Common myeloid progenitor, CD34-positive (primary cell): Measurements from ENCODE around the gene B3GNT7.

ENCODE experiments used
- CTCF ChIA-PET: fragments of 350-600 bp; sonication (Branson Sonifier 250); formaldehyde crosslinking; loops from one replicate; lab custom pipeline; 2021; ENCODE audit warnings: antibody characterized with exemption; lab: Charles Lee
- POLR2A ChIA-PET: fragments of 350-600 bp; sonication (Branson Sonifier 250); formaldehyde crosslinking; loops from one replicate; lab custom pipeline; 2021; ENCODE audit warnings: antibody characterized with exemption; lab: Charles Lee
- DNase-seq, 3 donors: peaks; one replicate each; pipeline versions ENCODE4 v3.0.0 to v3.0.0-alpha.2; 2013
- H3K27ac ChIP-seq, 2 experiments: 1 replicate in 1 of 2; 2 replicates in 1 of 2; pipeline ENCODE4 v1.7.0; 2013; ENCODE audit warnings: inconsistent platforms in 2 of 2, low read length in 2 of 2, mild to moderate bottlenecking in 2 of 2, low read depth in 1 of 2, moderate library complexity in 1 of 2; ENCODE audit not compliant: severe bottlenecking in 2 of 2, insufficient read depth in 1 of 2, poor library complexity in 1 of 2
- H3K27me3 ChIP-seq, 5 experiments: replicated peaks in 2 of 5; 1 replicate in 3 of 5; 2 replicates in 2 of 5; pipeline versions ENCODE4 v1.6.1 to v1.7.0; 2013; ENCODE audit warnings: low read length in 4 of 5, mild to moderate bottlenecking in 2 of 5, moderate library complexity in 2 of 5, inconsistent platforms in 1 of 5; ENCODE audit not compliant: insufficient read depth in 5 of 5, control insufficient read depth in 4 of 5
- H3K36me3 ChIP-seq, 4 experiments: 1 replicate in 2 of 4; 2 replicates in 2 of 4; pipeline versions ENCODE4 v1.6.1 to v1.7.0; 2013; ENCODE audit warnings: low read length in 3 of 4, control low read depth in 1 of 4, mild to moderate bottlenecking in 1 of 4; ENCODE audit not compliant: control insufficient read depth in 4 of 4, insufficient read depth in 4 of 4
- H3K4me1 ChIP-seq, 4 experiments: 1 replicate in 3 of 4; 2 replicates in 1 of 4; pipeline versions ENCODE4 v1.6.1 to v1.7.1; 2013; ENCODE audit warnings: low read length in 3 of 4, mild to moderate bottlenecking in 3 of 4, control low read depth in 1 of 4, inconsistent platforms in 1 of 4, moderate library complexity in 1 of 4; ENCODE audit not compliant: control insufficient read depth in 4 of 4, insufficient read depth in 4 of 4; ENCODE audit errors: control extremely low read depth in 1 of 4
- H3K4me3 ChIP-seq, 7 experiments: 1 replicate in 4 of 7; 2 replicates in 3 of 7; pipeline versions ENCODE4 v1.5.1 to v1.7.0; 2013; ENCODE audit warnings: mild to moderate bottlenecking in 7 of 7, low read length in 6 of 7, moderate library complexity in 6 of 7, inconsistent platforms in 2 of 7, low read depth in 2 of 7, control low read depth in 1 of 7; ENCODE audit not compliant: insufficient read depth in 4 of 7, control insufficient read depth in 1 of 7; ENCODE audit errors: extremely low read depth in 1 of 7
- H3K9me3 ChIP-seq, 5 experiments: 1 replicate in 4 of 5; 2 replicates in 1 of 5; pipeline versions ENCODE4 v1.6.1 to v1.7.1; 2013; ENCODE audit warnings: low read length in 4 of 5, mild to moderate bottlenecking in 2 of 5, inconsistent platforms in 1 of 5, low read depth in 1 of 5, moderate library complexity in 1 of 5; ENCODE audit not compliant: control insufficient read depth in 4 of 5, insufficient read depth in 2 of 5; ENCODE audit errors: control extremely low read depth in 1 of 5
- WGBS: methylation state at CpG from one replicate; pipeline ENCODE4 v1.1.5; 2013; ENCODE audit not compliant: insufficient coverage; 5-methylcytosine and 5-hydroxymethylcytosine counted together

B3GNT7 gene

GRCh38 chr2:231390667-231391066 lies 4.8 kb upstream of the B3GNT7 start:
- 44% methylated on average over 8 of the region's 8 CpGs for WGBS
- CTCF ChIA-PET = interaction anchor here (3.4 kb wide), 1 partner anchor 16 kb away, joined by 17 read pairs; no protein-coding TSS in a partner anchor

GRCh38 chr2:231391981-231392380 lies 3.5 kb upstream of the B3GNT7 start:
- Histone ChIP-seq H3K27me3 (peaks cover 0 to 19% (median 6%) of the 10 kb centered on the region in 5 experiments), H3K36me3 (no peaks in the 10 kb centered on the region), H3K4me1 (peaks cover 6 to 58% (median 50%) of the 10 kb centered on the region in 4 experiments), H3K27ac (no peak overlapping the region), H3K4me3 (no peak overlapping the region), H3K9me3 (no peaks in the 10 kb centered on the region)
- ChIA-PET POLR2A (no interaction called here), CTCF (interaction anchor here (1.0 to 3.5 kb wide), 4 partner anchors 11 to 95 kb away, joined by 3 to 15 read pairs (median 8); no protein-coding TSS in a partner anchor)
- peak in 2 of 3 donors; percentile 57 to 69 for DNase-seq
- WGBS = 79% methylated on average over 7 of the region's 7 CpGs

More at GRCh38 chr2:231390667-231391066, 4.8 kb upstream of the B3GNT7 start:
- peak in 1 of 3 donors; percentile 37 for DNase-seq
- Histone ChIP-seq H3K27ac (no peak overlapping the region), H3K4me1 (peaks cover 6 to 58% (median 44%) of the 10 kb centered on the region in 4 experiments), H3K27me3 (peaks cover 0 to 8% (median 6%) of the 10 kb centered on the region in 5 experiments), H3K9me3 (peaks cover 0 to 2% (median under 1%) of the 10 kb centered on the region in 5 experiments), H3K36me3 (no peaks in the 10 kb centered on the region), H3K4me3 (no peak overlapping the region)
- POLR2A ChIA-PET = no interaction called here

- POLR2A ChIA-PET = no interaction called here
- H3K4me1 ChIP-seq = peaks cover 6 to 58% (median 50%) of the 10 kb centered on the region in 4 experiments
- no peak overlapping the region for H3K27ac ChIP-seq
- peaks cover 0 to 19% (median 6%) of the 10 kb centered on the region in 5 experiments for H3K27me3 ChIP-seq
- no peak for DNase-seq
- H3K4me3 ChIP-seq = no peak overlapping the region
- no peaks in the 10 kb centered on the region for H3K9me3 ChIP-seq
- CTCF ChIA-PET = interaction anchor here (0.9 to 3.5 kb wide), 11 partner anchors 9 to 343 kb away, joined by 3 to 15 read pairs (median 4); no protein-coding TSS in a partner anchor
- WGBS = 98% methylated on average over 13 of the region's 14 CpGs
- H3K36me3 ChIP-seq = no peaks in the 10 kb centered on the region
Observed at GRCh38 chr2:231392431-231393148, 2.9 kb upstream of the B3GNT7 start.

- H3K4me3 ChIP-seq = peak overlapping the region in 1 of 7 experiments; percentile 11
- ChIA-PET POLR2A (interaction anchor here (0.6 kb wide), 1 partner anchor 252 kb away, joined by 8 read pairs; no protein-coding TSS in a partner anchor), CTCF (interaction anchor here (0.6 to 3.5 kb wide), 18 partner anchors 8 to 344 kb away, joined by 3 to 15 read pairs (median 4); no protein-coding TSS in a partner anchor)
- DNase-seq = peak; percentile 45 to 56 (median 49)
- peaks cover 0 to 19% (median 6%) of the 10 kb centered on the region in 5 experiments for H3K27me3 ChIP-seq
- WGBS = 82% methylated on average over 12 of the region's 17 CpGs
- H3K27ac ChIP-seq = peak overlapping the region in 1 of 2 experiments; percentile 15
- no peaks in the 10 kb centered on the region for H3K36me3 ChIP-seq
- peaks cover 6 to 52% (median 45%) of the 10 kb centered on the region in 4 experiments for H3K4me1 ChIP-seq
- no peaks in the 10 kb centered on the region for H3K9me3 ChIP-seq
Observed at GRCh38 chr2:231393149-231394131, 2.1 kb upstream of the B3GNT7 start.

- H3K27me3 ChIP-seq = peaks cover 0 to 19% (median 6%) of the 10 kb centered on the region in 5 experiments
- H3K27ac ChIP-seq = peak overlapping the region in 1 of 2 experiments; percentile 15
- WGBS = 90% methylated on average over 5 of the region's 13 CpGs
- ChIA-PET CTCF (interaction anchor here (0.8 to 3.5 kb wide), 11 partner anchors 8 to 345 kb away, joined by 3 to 15 read pairs (median 4); no protein-coding TSS in a partner anchor), POLR2A (interaction anchor here (0.6 kb wide), 2 partner anchors 253 to 377 kb away, joined by 4 to 8 read pairs; no protein-coding TSS in a partner anchor)
- H3K36me3 ChIP-seq = no peaks in the 10 kb centered on the region
- peak overlapping the region in 1 of 7 experiments; percentile 4 for H3K4me3 ChIP-seq
- peaks cover 6 to 47% (median 41%) of the 10 kb centered on the region in 4 experiments for H3K4me1 ChIP-seq
- H3K9me3 ChIP-seq = no peaks in the 10 kb centered on the region
- no peak for DNase-seq
Observed at GRCh38 chr2:231394211-231395141, 1.0 kb upstream of the B3GNT7 start.
